KBM-7 (cell line): ENCODE measurements around the gene SSBP1.
"Not testable (repeated sequence)": the region's sequence is repeated elsewhere in the genome, so short reads cannot be mapped to it uniquely, and the experiment has no call there.

Experiments used
- DNase-seq: peaks from one replicate; pipeline ENCODE4 v3.0.0-alpha.2; 2015
- in situ Hi-C: fragments of 300-500 bp; cut with MboI; formaldehyde crosslinking; loops from 2 replicates; pipeline ENCODE4 v1.14.3; 2020; ENCODE audit warnings: low sequenced_read_pairs, low pct_unique_long_range_greater_than_20kb, mixed read lengths

Gene SSBP1

GRCh38 chr7:141748396-141748795 is 10.2 kb downstream of the SSBP1 start:
- in situ Hi-C loops = no loop called here
- DNase-seq = no peak

GRCh38 chr7:141751904-141752303 is 13.7 kb downstream of the SSBP1 start:
- in situ Hi-C loops, DNase-seq: not testable (repeated sequence)

- peak; percentile 12 for DNase-seq
- in situ Hi-C loops = no loop called here
Observed at GRCh38 chr7:141752634-141753033, 14.5 kb downstream of the SSBP1 start.

GRCh38 chr7:141754939-141755338 is 16.8 kb downstream of the SSBP1 start:
- DNase-seq = peak; percentile 51
- in situ Hi-C loops = no loop called here

- DNase-seq = no peak
- in situ Hi-C loops = no loop called here
Observed at GRCh38 chr7:141763797-141764196, 25.6 kb downstream of the SSBP1 start, which contains the start of gene TAS2R3. Gene TAS2R3 (plus strand): TSS chr7:141764097. CDS start chr7:141764159, 62 bp downstream.

- in situ Hi-C loops, DNase-seq: not testable (repeated sequence)
Observed at GRCh38 chr7:141770083-141770583, 32.0 kb downstream of the SSBP1 start.

- in situ Hi-C loops = no loop called here
Observed at GRCh38 chr7:141776374-141776773, 38.2 kb downstream of the SSBP1 start, which contains the start of gene TAS2R4. Gene TAS2R4 (plus strand): TSS chr7:141776674. CDS start chr7:141778489, 1,815 bp downstream.

GRCh38 chr7:141785706-141786552 is 47.8 kb downstream of the SSBP1 start:
- in situ Hi-C loops = no loop called here
- DNase-seq = peak; percentile 54

More at GRCh38 chr7:141776374-141776773, 38.2 kb downstream of the SSBP1 start, which contains the start of gene TAS2R4:
- DNase-seq = no peak

- no peak for DNase-seq
- in situ Hi-C loops = no loop called here
Observed at GRCh38 chr7:141788296-141788695, 50.1 kb downstream of the SSBP1 start.

GRCh38 chr7:141789917-141790316 is 51.8 kb downstream of the SSBP1 start, which contains the start of gene TAS2R5:
Gene TAS2R5 (plus strand): TSS chr7:141790217. CDS start chr7:141790362, 145 bp downstream.
- in situ Hi-C loops = no loop called here
- no peak for DNase-seq

GRCh38 chr7:141792526-141792925 is 54.4 kb downstream of the SSBP1 start:
- in situ Hi-C loops = no loop called here
- no peak for DNase-seq
